HEK293 (cell line): Measurements from ENCODE around the gene MFGE8.

Experiments used
- CTCF ChIA-PET: fragments of 350-600 bp; formaldehyde crosslinking; extraction: SDS; loops from one replicate; lab custom pipeline; 2021; ENCODE audit warnings: antibody characterized with exemption; lab: Yijun Ruan, JAX
- POLR2A ChIA-PET: fragments of 300-600 bp; formaldehyde crosslinking; extraction: SDS; loops from one replicate; lab custom pipeline; 2020; ENCODE audit warnings: antibody characterized with exemption, inconsistent platforms; lab: Yijun Ruan, JAX
- H3K27ac ChIP-seq: fragments of 200-500 bp; sonication (Bioruptor generic); 2 replicates; pipeline ENCODE4 v1.5.1; 2014; ENCODE audit warnings: low read depth, low read length, control low read depth, inconsistent platforms; ENCODE audit errors: extremely low read depth
- H3K36me3 ChIP-seq, 2 experiments: fragments of 200-500 bp in 1 of 2; sonication (Bioruptor generic) in 1 of 2; 1 replicate in 1 of 2; 2 replicates in 1 of 2; pipeline ENCODE4 v1.5.1; 2014 to 2017; ENCODE audit warnings: inconsistent platforms in 2 of 2, low read length in 2 of 2; ENCODE audit not compliant: control insufficient read depth in 2 of 2, insufficient read depth in 1 of 2
- H3K4me1 ChIP-seq: fragments of 200-500 bp; sonication (Bioruptor generic); 2 replicates; pipeline ENCODE4 v1.5.1; 2014; ENCODE audit warnings: mild to moderate bottlenecking, low read length, inconsistent platforms; ENCODE audit not compliant: control insufficient read depth, insufficient read depth
- H3K4me3 ChIP-seq: 2 replicates; pipeline ENCODE4 v1.5.1; 2011; ENCODE audit warnings: low read depth, mild to moderate bottlenecking, control low read depth, low read length, moderate library complexity
- H3K9me3 ChIP-seq: fragments of 200-500 bp; sonication (Bioruptor generic); 2 replicates; pipeline ENCODE4 v1.5.1; 2014; ENCODE audit warnings: low read depth, low read length, inconsistent platforms; ENCODE audit not compliant: control insufficient read depth, insufficient read depth
- CTCF ChIP-seq: fragments of 450-650 bp; formaldehyde crosslinking; IDR thresholded peaks from 2 replicates; pipeline ENCODE4 v1.5.1; 2016; ENCODE audit warnings: missing biosample characterization, missing genetic modification characterization
- HOXA7 ChIP-seq: sonication (generic); formaldehyde crosslinking; IDR thresholded peaks from 2 replicates; pipeline ENCODE4 v1.8.1; 2022; ENCODE audit warnings: missing genetic modification reagents, borderline replicate concordance
- HOXC10 ChIP-seq: sonication (generic); formaldehyde crosslinking; IDR thresholded peaks from 2 replicates; pipeline ENCODE4 v1.8.1; 2023; ENCODE audit warnings: mild to moderate bottlenecking, missing genetic modification reagents
- KLF10 ChIP-seq: fragments of 450-650 bp; IDR thresholded peaks from 2 replicates; pipeline ENCODE4 v1.5.1; 2018; ENCODE audit warnings: missing biosample characterization, mild to moderate bottlenecking, missing genetic modification characterization
- PRDM6 ChIP-seq: fragments of 450-650 bp; formaldehyde crosslinking; IDR thresholded peaks from 2 replicates; pipeline ENCODE4 v1.5.1; 2017; ENCODE audit warnings: missing biosample characterization, missing genetic modification characterization
- SETDB1 ChIP-seq: IDR thresholded peaks from one replicate; pipeline ENCODE4 v1.6.1; 2017; ENCODE audit warnings: mild to moderate bottlenecking, low read length, moderate library complexity, mixed read lengths; ENCODE audit not compliant: insufficient read length
- SP3 ChIP-seq: fragments of 450-650 bp; formaldehyde crosslinking; IDR thresholded peaks from 2 replicates; pipeline ENCODE4 v1.5.1; 2016; ENCODE audit warnings: missing biosample characterization, missing genetic modification characterization
- ZBTB48 ChIP-seq: fragments of 450-650 bp; formaldehyde crosslinking; IDR thresholded peaks from 2 replicates; pipeline ENCODE4 v1.5.1; 2016; ENCODE audit warnings: missing biosample characterization, missing genetic modification characterization
- ZNF16 ChIP-seq: fragments of 450-650 bp; formaldehyde crosslinking; IDR thresholded peaks from 2 replicates; pipeline ENCODE4 v1.5.1; 2016; ENCODE audit warnings: low read depth, missing biosample characterization, missing genetic modification characterization
- ZNF202 ChIP-seq: fragments of 450-650 bp; formaldehyde crosslinking; IDR thresholded peaks from 2 replicates; pipeline ENCODE4 v1.5.1; 2016; ENCODE audit warnings: missing biosample characterization, missing genetic modification characterization, borderline replicate concordance
- ZNF391 ChIP-seq: fragments of 450-650 bp; formaldehyde crosslinking; IDR thresholded peaks from 2 replicates; pipeline ENCODE4 v1.5.1; 2016; ENCODE audit warnings: low read depth, missing biosample characterization, missing genetic modification characterization, borderline replicate concordance
- ZNF426 ChIP-seq: fragments of 450-650 bp; formaldehyde crosslinking; IDR thresholded peaks from 2 replicates; pipeline ENCODE4 v1.5.1; 2017; ENCODE audit warnings: missing biosample characterization, missing genetic modification characterization, mild to moderate bottlenecking, inconsistent platforms, moderate library complexity
- ZNF555 ChIP-seq: fragments of 450-650 bp; formaldehyde crosslinking; conservative IDR thresholded peaks from 2 replicates; pipeline ENCODE4 v1.5.1; 2017; ENCODE audit warnings: missing biosample characterization, mild to moderate bottlenecking, missing genetic modification characterization, inconsistent platforms
- ZNF654 ChIP-seq: fragments of 450-650 bp; formaldehyde crosslinking; IDR thresholded peaks from 2 replicates; pipeline ENCODE4 v1.5.1; 2016; ENCODE audit warnings: low read depth, missing biosample characterization, missing genetic modification characterization
- TF ChIP-seq, protein P1 (sequence below): fragments of 450-650 bp; formaldehyde crosslinking; IDR thresholded peaks from 2 replicates; pipeline ENCODE4 v1.5.1; 2016; ENCODE audit warnings: missing biosample characterization, missing genetic modification characterization
- TF ChIP-seq, protein P2 (sequence below): fragments of 450-650 bp; formaldehyde crosslinking; IDR thresholded peaks from 2 replicates; pipeline ENCODE4 v1.5.1; 2016; ENCODE audit warnings: missing biosample characterization, missing genetic modification characterization

MFGE8 gene

GRCh38 chr15:88874275-88874674, 38.9 kb downstream of the MFGE8 start:
- CTCF ChIA-PET = no interaction called here
- no peaks in the 10 kb centered on the region for H3K4me1 ChIP-seq
- POLR2A ChIA-PET = no interaction called here
- no peak overlapping the region for H3K4me3 ChIP-seq
- no peak for TF ChIP-seq ZNF391 (tag by site-specific recombination)
- no peak for TF ChIP-seq ZNF654 (tag by site-specific recombination)
- TF ChIP-seq ZNF555 (tag by site-specific recombination) = no peak
- TF ChIP-seq CTCF = no peak
- TF ChIP-seq HOXA7 (CRISPR knock-in tag) = no peak
- no peak for TF ChIP-seq KLF10 (tag by site-specific recombination)
- no peak for TF ChIP-seq PRDM6 (tag by site-specific recombination)
- no peak for TF ChIP-seq ZBTB48
- TF ChIP-seq, protein P1, sequence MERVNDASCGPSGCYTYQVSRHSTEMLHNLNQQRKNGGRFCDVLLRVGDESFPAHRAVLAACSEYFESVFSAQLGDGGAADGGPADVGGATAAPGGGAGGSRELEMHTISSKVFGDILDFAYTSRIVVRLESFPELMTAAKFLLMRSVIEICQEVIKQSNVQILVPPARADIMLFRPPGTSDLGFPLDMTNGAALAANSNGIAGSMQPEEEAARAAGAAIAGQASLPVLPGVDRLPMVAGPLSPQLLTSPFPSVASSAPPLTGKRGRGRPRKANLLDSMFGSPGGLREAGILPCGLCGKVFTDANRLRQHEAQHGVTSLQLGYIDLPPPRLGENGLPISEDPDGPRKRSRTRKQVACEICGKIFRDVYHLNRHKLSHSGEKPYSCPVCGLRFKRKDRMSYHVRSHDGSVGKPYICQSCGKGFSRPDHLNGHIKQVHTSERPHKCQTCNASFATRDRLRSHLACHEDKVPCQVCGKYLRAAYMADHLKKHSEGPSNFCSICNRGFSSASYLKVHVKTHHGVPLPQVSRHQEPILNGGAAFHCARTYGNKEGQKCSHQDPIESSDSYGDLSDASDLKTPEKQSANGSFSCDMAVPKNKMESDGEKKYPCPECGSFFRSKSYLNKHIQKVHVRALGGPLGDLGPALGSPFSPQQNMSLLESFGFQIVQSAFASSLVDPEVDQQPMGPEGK = no peak
- no peaks in the 10 kb centered on the region for H3K9me3 ChIP-seq
- H3K36me3 ChIP-seq = peaks cover 0 to 7% of the 10 kb centered on the region in 2 experiments; a peak in 1 of 3 replicates
- no peak overlapping the region for H3K27ac ChIP-seq

DNA sequence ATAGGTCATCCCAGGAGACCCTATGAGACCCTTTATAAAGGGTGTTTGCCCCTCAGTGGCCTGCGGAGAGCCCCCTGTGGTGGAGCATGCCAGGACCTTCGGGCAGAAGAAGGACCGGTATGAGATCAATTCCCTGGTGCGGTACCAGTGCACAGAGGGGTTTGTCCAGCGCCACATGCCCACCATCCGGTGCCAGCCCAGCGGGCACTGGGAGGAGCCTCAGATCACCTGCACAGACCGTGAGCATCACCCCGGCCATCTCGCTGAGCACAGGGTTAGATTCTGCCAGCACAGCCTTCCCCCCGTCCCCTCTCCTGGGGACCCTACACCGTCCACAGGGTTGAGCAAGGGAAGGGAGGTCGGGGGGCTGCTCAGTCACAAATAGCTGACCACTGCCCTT, 39.4 kb downstream of the MFGE8 start:
- H3K4me1 ChIP-seq = no peaks in the 10 kb centered on the region
- peaks cover 0 to 7% of the 10 kb centered on the region in 2 experiments; a peak in 1 of 3 replicates for H3K36me3 ChIP-seq
- no peak overlapping the region for H3K27ac ChIP-seq
- TF ChIP-seq ZNF202 (tag by site-specific recombination) (no peak), HOXC10 (CRISPR knock-in tag) (no peak), SETDB1 (no peak), SP3 (tag by site-specific recombination) (no peak), ZNF16 (no peak), ZNF426 (no peak)
- TF ChIP-seq, protein P2, sequence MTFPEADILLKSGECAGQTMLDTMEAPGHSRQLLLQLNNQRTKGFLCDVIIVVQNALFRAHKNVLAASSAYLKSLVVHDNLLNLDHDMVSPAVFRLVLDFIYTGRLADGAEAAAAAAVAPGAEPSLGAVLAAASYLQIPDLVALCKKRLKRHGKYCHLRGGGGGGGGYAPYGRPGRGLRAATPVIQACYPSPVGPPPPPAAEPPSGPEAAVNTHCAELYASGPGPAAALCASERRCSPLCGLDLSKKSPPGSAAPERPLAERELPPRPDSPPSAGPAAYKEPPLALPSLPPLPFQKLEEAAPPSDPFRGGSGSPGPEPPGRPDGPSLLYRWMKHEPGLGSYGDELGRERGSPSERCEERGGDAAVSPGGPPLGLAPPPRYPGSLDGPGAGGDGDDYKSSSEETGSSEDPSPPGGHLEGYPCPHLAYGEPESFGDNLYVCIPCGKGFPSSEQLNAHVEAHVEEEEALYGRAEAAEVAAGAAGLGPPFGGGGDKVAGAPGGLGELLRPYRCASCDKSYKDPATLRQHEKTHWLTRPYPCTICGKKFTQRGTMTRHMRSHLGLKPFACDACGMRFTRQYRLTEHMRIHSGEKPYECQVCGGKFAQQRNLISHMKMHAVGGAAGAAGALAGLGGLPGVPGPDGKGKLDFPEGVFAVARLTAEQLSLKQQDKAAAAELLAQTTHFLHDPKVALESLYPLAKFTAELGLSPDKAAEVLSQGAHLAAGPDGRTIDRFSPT (tag by site-specific recombination) = no peak
- TF ChIP-seq, all 188 proteins: peak for 0
- ChIA-PET CTCF (no interaction called here), POLR2A (no interaction called here)
- no peak overlapping the region for H3K4me3 ChIP-seq
- no peaks in the 10 kb centered on the region for H3K9me3 ChIP-seq
